ENCODE results near the gene PDZRN4. TPM values are rescaled to one million over a fixed set of nuclear protein-coding genes. Genes with fewer than 3 reads are reported as not detected.
"Not testable (repeated sequence)": the region's sequence is repeated elsewhere in the genome, so short reads cannot be mapped to it uniquely, and the experiment has no call there.

PDZRN4 gene
- total and polyA plus RNA-seq, 12 donors: 0.28 to 2.3 (median 1.0) TPM

DNA sequence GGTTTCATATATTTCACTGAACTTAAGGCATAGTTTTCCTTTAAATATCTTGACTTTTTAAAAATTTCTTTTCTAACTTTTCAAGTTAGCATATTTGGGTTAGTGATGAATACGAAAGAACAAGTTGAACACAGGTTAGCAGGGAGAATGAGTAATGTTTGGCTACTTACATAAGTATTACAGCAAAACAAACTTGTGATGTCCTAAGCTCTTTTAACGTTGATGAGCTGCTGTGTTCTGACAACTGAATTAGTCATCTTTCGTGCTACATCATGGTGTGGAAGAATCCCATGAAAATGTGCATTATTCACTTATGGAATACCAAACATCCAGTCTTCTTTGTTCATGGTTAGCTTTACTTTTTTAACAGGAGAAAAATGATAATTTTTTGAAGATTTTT, 36.3 kb upstream of the PDZRN4 start:
- WGBS, 4 donors: 49 to 62% (median 53%) methylated on average over 3 of the region's 3 CpGs
- no peaks in the 10 kb centered on the region for H3K9me3 ChIP-seq (replicated peaks in 1 of 3)
- intact Hi-C loops (cut with DNase I): no loop called here
- no peak overlapping the region for H3K27ac ChIP-seq
- DNase-seq: no peak
- no peak overlapping the region for H3K4me3 ChIP-seq
- no peaks in the 10 kb centered on the region for H3K27me3 ChIP-seq
- no peaks in the 10 kb centered on the region for H3K4me1 ChIP-seq (replicated peaks in 1 of 2)
- no peaks in the 10 kb centered on the region for H3K36me3 ChIP-seq (replicated peaks in 1 of 2)
- TF ChIP-seq POLR2A (IDR thresholded peaks at IDR 0.05): no peak
- TF ChIP-seq, protein P1, sequence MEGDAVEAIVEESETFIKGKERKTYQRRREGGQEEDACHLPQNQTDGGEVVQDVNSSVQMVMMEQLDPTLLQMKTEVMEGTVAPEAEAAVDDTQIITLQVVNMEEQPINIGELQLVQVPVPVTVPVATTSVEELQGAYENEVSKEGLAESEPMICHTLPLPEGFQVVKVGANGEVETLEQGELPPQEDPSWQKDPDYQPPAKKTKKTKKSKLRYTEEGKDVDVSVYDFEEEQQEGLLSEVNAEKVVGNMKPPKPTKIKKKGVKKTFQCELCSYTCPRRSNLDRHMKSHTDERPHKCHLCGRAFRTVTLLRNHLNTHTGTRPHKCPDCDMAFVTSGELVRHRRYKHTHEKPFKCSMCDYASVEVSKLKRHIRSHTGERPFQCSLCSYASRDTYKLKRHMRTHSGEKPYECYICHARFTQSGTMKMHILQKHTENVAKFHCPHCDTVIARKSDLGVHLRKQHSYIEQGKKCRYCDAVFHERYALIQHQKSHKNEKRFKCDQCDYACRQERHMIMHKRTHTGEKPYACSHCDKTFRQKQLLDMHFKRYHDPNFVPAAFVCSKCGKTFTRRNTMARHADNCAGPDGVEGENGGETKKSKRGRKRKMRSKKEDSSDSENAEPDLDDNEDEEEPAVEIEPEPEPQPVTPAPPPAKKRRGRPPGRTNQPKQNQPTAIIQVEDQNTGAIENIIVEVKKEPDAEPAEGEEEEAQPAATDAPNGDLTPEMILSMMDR (IDR thresholded peaks at IDR 0.05): no peak

DNA sequence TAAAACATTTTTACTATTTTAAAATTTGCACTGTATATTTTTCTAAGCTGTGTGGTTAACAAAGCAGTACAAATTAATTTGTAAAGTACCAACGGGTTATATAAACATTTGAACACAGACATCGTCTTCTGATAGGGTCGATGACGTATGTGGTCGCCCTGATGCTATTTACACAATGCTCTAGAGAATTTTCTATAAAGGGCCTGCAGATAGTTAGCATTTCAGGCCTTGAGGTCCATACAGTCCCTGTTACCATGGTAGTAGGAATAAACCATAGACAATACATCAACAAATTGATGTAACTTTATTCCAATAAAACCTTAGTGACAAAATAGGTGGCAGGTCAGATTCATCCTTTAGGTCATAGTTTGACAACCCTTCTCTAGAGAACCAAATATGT, 25.7 kb upstream of the PDZRN4 start:
- 57 to 69% (median 64%) methylated on average over 5 of the region's 5 CpGs for WGBS, 4 donors
- Histone ChIP-seq H3K4me3 (no peak overlapping the region), H3K36me3 (replicated peaks in 1 of 2) (no peaks in the 10 kb centered on the region), H3K27me3 (no peaks in the 10 kb centered on the region), H3K9me3 (replicated peaks in 1 of 3) (no peaks in the 10 kb centered on the region), H3K4me1 (replicated peaks in 1 of 2) (no peaks in the 10 kb centered on the region), H3K27ac (no peak overlapping the region)
- TF ChIP-seq POLR2A (IDR thresholded peaks at IDR 0.05): no peak
- TF ChIP-seq, protein P1 (IDR thresholded peaks at IDR 0.05): no peak
- intact Hi-C loops (cut with DNase I): no loop called here
- DNase-seq: no peak

DNA sequence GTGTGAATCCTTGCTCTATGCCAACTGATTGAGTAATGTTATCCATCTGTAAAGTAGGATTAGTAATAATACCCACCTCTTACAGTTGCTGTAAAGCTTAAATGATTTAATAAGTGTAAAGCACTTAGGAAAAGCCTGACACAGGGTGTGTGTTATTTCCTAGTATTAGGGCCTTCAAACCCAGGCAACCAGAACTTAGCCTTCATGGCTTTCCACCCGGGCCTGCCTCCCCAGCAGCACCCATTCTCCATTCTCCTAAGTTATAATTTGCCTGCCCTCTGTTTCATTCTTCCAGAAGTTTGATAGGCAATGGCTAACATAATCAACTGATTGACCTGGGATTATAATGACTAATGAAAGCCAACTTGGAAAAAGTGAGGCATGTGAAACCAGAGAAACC, 20.4 kb upstream of the PDZRN4 start:
- no peak overlapping the region for H3K27ac ChIP-seq
- no peak overlapping the region for H3K4me3 ChIP-seq
- no peak for DNase-seq
- no peaks in the 10 kb centered on the region for H3K4me1 ChIP-seq (replicated peaks in 1 of 2)
- intact Hi-C loops (cut with DNase I): no loop called here
- 84 to 96% (median 87%) methylated on average over 1 of the region's 1 CpG for WGBS, 4 donors
- no peaks in the 10 kb centered on the region for H3K9me3 ChIP-seq (replicated peaks in 1 of 3)
- no peaks in the 10 kb centered on the region for H3K27me3 ChIP-seq
- no peak for TF ChIP-seq POLR2A (IDR thresholded peaks at IDR 0.05)
- TF ChIP-seq, protein P1 (IDR thresholded peaks at IDR 0.05): no peak
- no peaks in the 10 kb centered on the region for H3K36me3 ChIP-seq (replicated peaks in 1 of 2)

DNA sequence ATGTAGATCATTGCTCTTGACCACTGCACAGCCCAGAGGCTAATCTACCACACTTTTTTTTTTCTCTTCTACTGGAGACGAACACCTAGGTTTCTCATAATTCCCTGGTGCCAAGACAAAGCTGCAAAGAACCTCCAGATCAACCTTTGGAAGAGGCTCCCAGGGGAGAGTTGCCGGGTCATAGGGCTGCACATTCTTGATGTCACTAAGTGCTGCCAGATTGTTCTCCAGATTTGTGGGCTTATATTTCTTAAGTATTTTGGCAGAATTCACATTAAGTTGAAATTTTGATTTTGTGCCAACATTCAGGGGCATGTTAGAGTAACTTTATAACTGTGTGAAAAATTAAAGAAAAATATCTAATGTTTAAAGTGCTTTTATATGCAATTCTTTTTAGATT, 13.5 kb upstream of the PDZRN4 start:
- Histone ChIP-seq H3K27ac (no peak overlapping the region), H3K4me1 (replicated peaks in 1 of 2) (no peaks in the 10 kb centered on the region), H3K4me3 (no peak overlapping the region), H3K36me3 (replicated peaks in 1 of 2) (no peaks in the 10 kb centered on the region), H3K9me3 (replicated peaks in 1 of 3) (no peaks in the 10 kb centered on the region), H3K27me3 (no peaks in the 10 kb centered on the region)
- 53 to 65% (median 56%) methylated on average over 2 of the region's 2 CpGs for WGBS, 4 donors
- intact Hi-C loops (cut with DNase I): no loop called here
- DNase-seq: no peak
- TF ChIP-seq POLR2A (IDR thresholded peaks at IDR 0.05): no peak
- TF ChIP-seq, protein P1 (IDR thresholded peaks at IDR 0.05): no peak

DNA sequence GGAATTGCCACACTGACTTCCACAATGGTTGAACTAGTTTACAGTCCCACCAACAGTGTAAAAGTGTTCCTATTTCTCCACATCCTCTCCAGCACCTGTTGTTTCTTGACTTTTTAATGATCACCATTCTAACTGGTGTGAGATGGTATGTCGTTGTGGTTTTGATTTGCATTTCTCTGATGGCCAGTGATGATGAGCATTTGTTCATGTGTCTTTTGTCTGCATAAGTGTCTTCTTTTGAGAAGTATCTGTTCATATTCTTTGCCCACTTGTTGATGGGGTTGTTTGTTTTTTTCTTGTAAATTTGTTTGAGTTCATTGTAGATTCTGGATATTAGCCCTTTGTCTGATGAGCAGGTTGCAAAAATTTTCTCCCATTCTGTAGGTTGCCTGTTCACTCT, 8.6 kb upstream of the PDZRN4 start:
- H3K4me3 ChIP-seq; intact Hi-C loops (cut with DNase I); H3K27me3 ChIP-seq; H3K9me3 ChIP-seq (replicated peaks in 1 of 3); H3K27ac ChIP-seq; DNase-seq; H3K36me3 ChIP-seq (replicated peaks in 1 of 2); H3K4me1 ChIP-seq (replicated peaks in 1 of 2): not testable (repeated sequence)
- WGBS, 4 donors: 88 to 100% (median 92%) methylated on average over 1 of the region's 1 CpG

All from adrenal gland (tissue), 12 donors.